Naive thymus-derived CD8-positive, alpha-beta T cell (primary cell): ENCODE measurements around the gene ACSS1. TPM values are rescaled to one million over a fixed set of nuclear protein-coding genes. Genes with fewer than 3 reads are reported as not detected.
A peak's percentile ranks its signal among the peaks of the same experiment; 100 is the strongest.

Source experiments
- ATAC-seq, 2 donors: fragments of 150-1000 bp; cut with Tn5 transposase in 1 of 2; sonication (Bioruptor Pico), chemical (Tn5 transposase) in 1 of 2; 1 replicate in 1 of 2; 2 replicates in 1 of 2; pipeline ENCODE4 v1.10.0; 2021; ENCODE audit warnings: mild to moderate bottlenecking in 2 of 2, moderate library complexity in 2 of 2
- POLR2A ChIA-PET: fragments of 350-600 bp; sonication (Branson Sonifier 250); formaldehyde crosslinking; loops from one replicate; lab custom pipeline; 2021; ENCODE audit warnings: antibody characterized with exemption; lab: Charles Lee
- DNase-seq, 10 donors: peaks; one replicate each; pipeline versions ENCODE4 v3.0.0 to v3.0.0-alpha.2; 2020 to 2022
- H3K27ac Mint-ChIP-seq, 10 donors: one replicate each; pipeline ENCODE4 v1.8.0; 2020 to 2022; ENCODE audit warnings: mild to moderate bottlenecking in 10 of 10, mixed read lengths in 10 of 10, moderate library complexity in 4 of 10, inconsistent platforms in 1 of 10
- H3K27me3 Mint-ChIP-seq, 5 donors: one replicate each; pipeline ENCODE4 v1.8.0; 2021 to 2022; ENCODE audit warnings: mixed read lengths in 5 of 5
- H3K36me3 Mint-ChIP-seq, 3 donors: one replicate each; pipeline ENCODE4 v1.8.0; 2020 to 2022; ENCODE audit warnings: mixed read lengths in 3 of 3, mild to moderate bottlenecking in 2 of 3, inconsistent platforms in 1 of 3
- H3K4me1 Mint-ChIP-seq, 4 donors: one replicate each; pipeline ENCODE4 v1.8.0; 2021 to 2022; ENCODE audit warnings: mixed read lengths in 4 of 4
- H3K4me3 Mint-ChIP-seq, 10 donors: one replicate each; pipeline ENCODE4 v1.8.0; 2020 to 2022; ENCODE audit warnings: mild to moderate bottlenecking in 10 of 10, mixed read lengths in 10 of 10, moderate library complexity in 6 of 10, inconsistent platforms in 1 of 10
- H3K9me3 Mint-ChIP-seq, 9 donors: one replicate each; pipeline ENCODE4 v1.8.0; 2020 to 2022; ENCODE audit warnings: mixed read lengths in 9 of 9, mild to moderate bottlenecking in 3 of 9, inconsistent platforms in 1 of 9, moderate library complexity in 1 of 9
- polyA plus RNA-seq, 3 donors: library from polyadenylated mRNA; unstranded; fragments of 300-500 nt; fragmentation: Illumina TruSeq; gene quantifications; one replicate each; pipeline ENCODE4 v1.2.3, GENCODE V29; 2021
- total RNA-seq, 8 experiments: library from RNA in 2 of 8; stranded (reverse) in 2 of 8; gene quantifications; one replicate each; pipeline ENCODE4 v1.2.3 and lab custom pipeline; 2021 to 2026

Gene ACSS1
- total and polyA plus RNA-seq, 5 experiments from 2014 or later, result 45.2 to 57.8 (median 48.2) TPM

DNA sequence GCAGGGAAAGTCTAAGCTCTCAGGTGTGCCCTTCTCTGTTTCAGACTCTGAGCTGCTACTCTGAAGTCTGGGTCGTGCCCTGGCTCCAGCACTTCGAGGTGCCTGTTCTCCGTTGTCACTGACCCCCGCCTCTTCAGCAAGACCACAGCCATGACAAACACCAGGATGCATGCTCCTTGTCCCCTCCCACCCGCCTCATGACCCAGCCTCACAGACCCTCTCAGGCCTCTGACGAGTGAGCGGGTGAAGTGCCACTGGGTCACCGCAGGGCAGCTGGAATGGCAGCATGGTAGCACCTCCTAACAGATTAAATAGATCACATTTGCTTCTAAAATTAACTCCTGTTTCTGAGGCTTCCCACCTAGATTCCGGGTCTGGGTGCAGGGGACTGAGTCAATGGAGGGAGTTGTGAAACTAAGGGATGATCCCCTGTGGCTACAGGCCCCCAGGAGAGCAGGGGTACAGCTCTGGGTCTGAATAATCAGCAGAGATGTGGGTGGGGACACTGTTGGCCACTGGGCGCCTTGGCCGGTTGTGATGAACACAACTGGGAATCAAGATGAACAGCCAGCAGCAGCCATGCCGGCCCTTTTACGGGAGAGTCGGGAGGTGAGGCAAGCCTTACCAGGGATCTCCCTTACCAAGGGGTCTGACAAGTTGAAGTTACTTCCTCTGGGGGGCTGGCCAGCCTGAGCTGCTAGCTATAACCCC is 98.2 kb downstream of the ACSS1 start:
- peak overlapping the region in 1 of 10 donors; percentile 75 for H3K4me3 Mint-ChIP-seq
- no peaks in the 10 kb centered on the region for H3K9me3 Mint-ChIP-seq
- peaks cover 9 to 54% (median 18%) of the 10 kb centered on the region in 4 donors for H3K4me1 Mint-ChIP-seq
- no peak for ATAC-seq
- peaks cover 4 to 54% (median 10%) of the 10 kb centered on the region in 3 donors for H3K36me3 Mint-ChIP-seq
- no peaks in the 10 kb centered on the region for H3K27me3 Mint-ChIP-seq
- DNase-seq, result no peak
- H3K27ac Mint-ChIP-seq, result peak overlapping the region in 6 of 10 donors; percentile 22 to 96 (median 70)
- POLR2A ChIA-PET, result interaction anchor here (0.6 kb wide), 1 partner anchor 1067 kb away, joined by 3 read pairs; no protein-coding TSS in a partner anchor

GRCh38 chr20:24958506-24959385 is 99.2 kb downstream of the ACSS1 start:
- peak overlapping the region in 1 of 10 donors; percentile 30 for H3K4me3 Mint-ChIP-seq
- H3K27me3 Mint-ChIP-seq, result no peaks in the 10 kb centered on the region
- H3K4me1 Mint-ChIP-seq, result peaks cover 10 to 57% (median 20%) of the 10 kb centered on the region in 4 donors
- H3K9me3 Mint-ChIP-seq, result no peaks in the 10 kb centered on the region
- POLR2A ChIA-PET, result no interaction called here
- peaks cover 4 to 46% (median 5%) of the 10 kb centered on the region in 3 donors for H3K36me3 Mint-ChIP-seq
- ATAC-seq, result no peak
- peak overlapping the region in 9 of 10 donors; percentile 22 to 96 (median 56) for H3K27ac Mint-ChIP-seq
- DNase-seq, result peak in 1 of 10 donors; percentile 41

DNA sequence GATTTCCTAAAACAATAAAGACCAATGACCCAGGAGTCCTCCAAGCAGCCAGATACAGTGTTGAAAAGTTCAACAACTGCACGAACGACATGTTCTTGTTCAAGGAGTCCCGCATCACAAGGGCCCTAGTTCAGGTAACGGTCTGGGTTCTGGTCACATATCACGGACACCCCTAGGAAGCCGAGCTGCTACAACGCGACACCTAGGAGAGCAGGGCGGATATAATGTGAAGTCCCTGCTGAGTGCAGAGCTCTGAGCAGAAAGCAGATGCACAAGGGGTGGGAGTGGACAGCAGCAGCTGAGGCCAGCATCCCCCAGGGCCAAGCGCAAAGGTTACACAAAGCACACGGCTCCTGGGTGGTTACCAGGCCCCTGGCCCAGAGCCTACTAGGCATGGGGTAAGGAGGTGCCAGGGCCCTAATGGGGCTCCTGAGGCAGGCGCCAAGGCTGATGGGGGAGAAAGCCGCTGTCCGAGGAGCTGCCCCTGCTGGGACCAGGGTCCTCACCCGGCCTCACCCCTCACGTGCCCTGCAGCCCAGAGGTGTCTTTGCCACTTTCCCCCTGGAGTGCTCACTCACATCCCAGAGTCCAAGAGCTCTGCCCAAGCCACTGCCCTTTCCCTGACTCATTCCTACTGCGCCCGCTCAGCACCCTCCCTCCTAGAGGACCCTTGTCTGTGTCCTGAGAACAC is 100.5 kb downstream of the ACSS1 start:
- POLR2A ChIA-PET, result no interaction called here
- DNase-seq, result no peak
- H3K27ac Mint-ChIP-seq, result peak overlapping the region in 5 of 10 donors; percentile 27 to 96 (median 75)
- H3K9me3 Mint-ChIP-seq, result no peaks in the 10 kb centered on the region
- ATAC-seq, result no peak
- peak overlapping the region in 1 of 10 donors; percentile 22 for H3K4me3 Mint-ChIP-seq
- H3K4me1 Mint-ChIP-seq, result peaks cover 10 to 57% (median 20%) of the 10 kb centered on the region in 4 donors
- H3K27me3 Mint-ChIP-seq, result no peaks in the 10 kb centered on the region
- peaks cover 0 to 33% (median 2%) of the 10 kb centered on the region in 3 donors for H3K36me3 Mint-ChIP-seq

Other genes with a start within 250 kb of the ACSS1 start
- gene CST7, start 108.9 kb downstream of the ACSS1 start, total RNA-seq, result 1 to 10 TPM; 5.5 to 6.6 TPM
- 100 to 1,000 TPM in 1 of 3 donors, 10 to 100 TPM in 2; 13.3 to 581 (median 21.3) TPM for gene CST7, start 108.9 kb downstream of the ACSS1 start, polyA plus RNA-seq
- 10 to 100 TPM; 46.0 to 46.2 TPM for gene APMAP, start 65.4 kb downstream of the ACSS1 start, total RNA-seq
- 100 to 1,000 TPM in 1 of 3 donors, 10 to 100 TPM in 2; 74.5 to 234 (median 81.7) TPM for gene APMAP, start 65.4 kb downstream of the ACSS1 start, polyA plus RNA-seq
- gene VSX1, start 24.0 kb upstream of the ACSS1 start, total RNA-seq, result not detected
- not detected for gene VSX1, start 24.0 kb upstream of the ACSS1 start, polyA plus RNA-seq
- 100 to 1,000 TPM; 109 to 110 TPM for gene ENTPD6, start 137.6 kb upstream of the ACSS1 start, total RNA-seq
- gene ENTPD6, start 137.6 kb upstream of the ACSS1 start, polyA plus RNA-seq, result 10 to 100 TPM; 39.9 to 50.5 (median 44.7) TPM
- gene PYGB, start 189.9 kb upstream of the ACSS1 start, total RNA-seq, result 10 to 100 TPM; 50.2 to 54.4 TPM
- 100 to 1,000 TPM in 1 of 3 donors, 10 to 100 TPM in 2; 39.9 to 107 (median 71.3) TPM for gene PYGB, start 189.9 kb upstream of the ACSS1 start, polyA plus RNA-seq